GM23338 (cell line): ENCODE data around the gene POM121L2. TPM values are rescaled to one million over a fixed set of nuclear protein-coding genes. Genes with fewer than 3 reads are reported as not detected.

Experiments used
- ATAC-seq: fragments of 200-7000 bp; cut with Tn5 transposase; 3 replicates; pipeline ENCODE4 v1.9.1; 2020
- DNase-seq: peaks from one replicate; pipeline ENCODE4 v3.0.0-alpha.2; 2015; ENCODE audit warnings: low spot score
- H2AFZ ChIP-seq: fragments of 200-600 bp; sonication (generic); 2 replicates; pipeline ENCODE4 v1.8.0; 2016; ENCODE audit warnings: antibody characterized with exemption, mild to moderate bottlenecking, moderate library complexity
- H3F3A ChIP-seq: fragments of 200-600 bp; sonication (generic); replicated peaks from 2 replicates; pipeline ENCODE4 v1.8.0; 2017; ENCODE audit warnings: antibody characterized with exemption, mixed run types, low read depth
- H3K27ac ChIP-seq: fragments of 200-600 bp; sonication (generic); 2 replicates; pipeline ENCODE4 v1.6.1; 2016; ENCODE audit warnings: low read depth
- H3K27me3 ChIP-seq: fragments of 200-600 bp; sonication (generic); 2 replicates; pipeline ENCODE4 v1.8.0; 2016; ENCODE audit warnings: mild to moderate bottlenecking, mixed run types, moderate library complexity; ENCODE audit not compliant: insufficient read depth
- H3K36me3 ChIP-seq: fragments of 200-600 bp; sonication (generic); 2 replicates; pipeline ENCODE4 v1.8.0; 2016; ENCODE audit warnings: mild to moderate bottlenecking; ENCODE audit not compliant: insufficient read depth
- H3K4me1 ChIP-seq: fragments of 200-600 bp; sonication (generic); 2 replicates; pipeline ENCODE4 v1.8.0; 2016; ENCODE audit warnings: mild to moderate bottlenecking, moderate library complexity; ENCODE audit not compliant: insufficient read depth
- H3K4me2 ChIP-seq: fragments of 200-600 bp; sonication (generic); 2 replicates; pipeline ENCODE4 v1.7.1; 2017; ENCODE audit warnings: mixed run types
- H3K4me3 ChIP-seq: fragments of 200-600 bp; sonication (generic); 2 replicates; pipeline ENCODE4 v1.6.1; 2016; ENCODE audit warnings: mixed run types
- H3K79me2 ChIP-seq: fragments of 200-600 bp; sonication (generic); replicated peaks from 2 replicates; pipeline ENCODE4 v1.8.0; 2017; ENCODE audit warnings: mild to moderate bottlenecking; ENCODE audit not compliant: insufficient read depth
- H3K9me2 ChIP-seq: fragments of 200-600 bp; sonication (generic); 2 replicates; pipeline ENCODE4 v1.8.0; 2017; ENCODE audit not compliant: insufficient read depth
- H4K20me1 ChIP-seq: fragments of 200-600 bp; sonication (generic); replicated peaks from 2 replicates; pipeline ENCODE4 v1.8.0; 2017; ENCODE audit warnings: mild to moderate bottlenecking; ENCODE audit not compliant: insufficient read depth
- H3K27ac Mint-ChIP-seq: 2 replicates; pipeline ENCODE4 v1.8.0; 2020; ENCODE audit warnings: inconsistent platforms, mild to moderate bottlenecking, moderate library complexity, mixed read lengths
- H3K27me3 Mint-ChIP-seq: 3 replicates; pipeline ENCODE4 v1.8.0; 2022; ENCODE audit warnings: low read depth, mild to moderate bottlenecking, moderate library complexity, mixed read lengths, inconsistent platforms; ENCODE audit not compliant: insufficient read depth, poor library complexity
- H3K36me3 Mint-ChIP-seq: 3 replicates; pipeline ENCODE4 v1.8.0; 2021; ENCODE audit warnings: low read depth, mild to moderate bottlenecking, inconsistent platforms, moderate library complexity, mixed read lengths
- H3K4me1 Mint-ChIP-seq: 3 replicates; pipeline ENCODE4 v1.8.0; 2020; ENCODE audit warnings: mild to moderate bottlenecking, inconsistent platforms, mixed read lengths
- H3K4me3 Mint-ChIP-seq: 3 replicates; pipeline ENCODE4 v1.8.0; 2021; ENCODE audit warnings: moderate library complexity, mild to moderate bottlenecking, inconsistent platforms, mixed read lengths
- H3K9me3 Mint-ChIP-seq: 3 replicates; pipeline ENCODE4 v1.8.0; 2020; ENCODE audit warnings: moderate library complexity, mild to moderate bottlenecking, inconsistent platforms, mixed read lengths
- CREB1 ChIP-seq: fragments of 250-450 bp; sonication (Bioruptor Pico); IDR thresholded peaks from 2 replicates; pipeline ENCODE4 v1.5.0; 2020; ENCODE audit warnings: low read depth, mild to moderate bottlenecking, moderate library complexity
- EZH2phosphoT487 ChIP-seq: fragments of 200-600 bp; sonication (generic); IDR thresholded peaks from one replicate; pipeline ENCODE4 v1.8.1; 2018; ENCODE audit warnings: antibody characterized with exemption; ENCODE audit not compliant: unreplicated experiment
- NANOG ChIP-seq: IDR thresholded peaks from 2 replicates; pipeline ENCODE4 v1.6.1; 2016; ENCODE audit warnings: antibody characterized with exemption, borderline replicate concordance
- STAT1 ChIP-seq: IDR thresholded peaks from one replicate; pipeline ENCODE4 v1.6.1; 2016; ENCODE audit warnings: antibody characterized with exemption; ENCODE audit not compliant: unreplicated experiment
- ZNF114 ChIP-seq: fragments of 250-450 bp; sonication (Bioruptor Pico); IDR thresholded peaks from 2 replicates; pipeline ENCODE4 v1.5.0; 2020; ENCODE audit warnings: mild to moderate bottlenecking, moderate library complexity
- ZNF462 ChIP-seq: fragments of 250-450 bp; sonication (Bioruptor Pico); IDR thresholded peaks from 2 replicates; pipeline ENCODE4 v1.5.0; 2020; ENCODE audit warnings: mild to moderate bottlenecking, moderate library complexity
- polyA plus RNA-seq: library from polyadenylated mRNA; unstranded; fragments of >200 nt; fragmentation: Nextera tagmentation; extraction: Ambion mirVana; gene quantifications from 2 replicates; pipeline ENCODE4 v1.2.1, GENCODE V29; 2016
- total RNA-seq: library from RNA; depleted of rRNA; stranded (reverse); fragments of >200 nt; shearing (Covaris generic); gene quantifications from 2 replicates; pipeline ENCODE4 v1.2.3, GENCODE V29; 2014
- TF ChIP-seq, protein P1 (sequence below): IDR thresholded peaks from one replicate; pipeline ENCODE4 v1.6.1; 2018; ENCODE audit warnings: antibody characterized with exemption; ENCODE audit not compliant: unreplicated experiment

POM121L2 gene
- total and polyA plus RNA-seq, 2 experiments from 2014 or later: 0.07 to 0.13 TPM

DNA sequence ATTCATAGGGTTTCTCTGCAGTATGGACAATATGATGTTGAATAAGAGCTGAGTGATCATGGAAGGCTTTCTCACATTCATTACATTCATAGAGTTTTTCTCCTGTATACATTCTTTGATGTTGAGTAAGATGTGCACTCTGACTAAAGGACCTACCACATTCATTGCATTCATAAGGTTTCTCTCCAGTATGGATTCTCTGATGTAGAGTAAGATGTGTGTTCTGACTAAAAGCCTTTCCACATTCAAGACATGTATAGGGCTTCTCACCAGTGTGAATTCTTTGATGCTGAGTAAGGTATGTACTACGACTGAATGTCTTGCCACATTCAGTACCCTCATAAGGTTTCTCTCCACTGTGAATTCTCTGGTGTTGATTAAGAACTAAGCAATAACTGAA, 47.2 kb upstream of the POM121L2 start (continued):
- TF ChIP-seq ZNF462 (CRISPR knock-in tag): no peak
- TF ChIP-seq, protein P1, sequence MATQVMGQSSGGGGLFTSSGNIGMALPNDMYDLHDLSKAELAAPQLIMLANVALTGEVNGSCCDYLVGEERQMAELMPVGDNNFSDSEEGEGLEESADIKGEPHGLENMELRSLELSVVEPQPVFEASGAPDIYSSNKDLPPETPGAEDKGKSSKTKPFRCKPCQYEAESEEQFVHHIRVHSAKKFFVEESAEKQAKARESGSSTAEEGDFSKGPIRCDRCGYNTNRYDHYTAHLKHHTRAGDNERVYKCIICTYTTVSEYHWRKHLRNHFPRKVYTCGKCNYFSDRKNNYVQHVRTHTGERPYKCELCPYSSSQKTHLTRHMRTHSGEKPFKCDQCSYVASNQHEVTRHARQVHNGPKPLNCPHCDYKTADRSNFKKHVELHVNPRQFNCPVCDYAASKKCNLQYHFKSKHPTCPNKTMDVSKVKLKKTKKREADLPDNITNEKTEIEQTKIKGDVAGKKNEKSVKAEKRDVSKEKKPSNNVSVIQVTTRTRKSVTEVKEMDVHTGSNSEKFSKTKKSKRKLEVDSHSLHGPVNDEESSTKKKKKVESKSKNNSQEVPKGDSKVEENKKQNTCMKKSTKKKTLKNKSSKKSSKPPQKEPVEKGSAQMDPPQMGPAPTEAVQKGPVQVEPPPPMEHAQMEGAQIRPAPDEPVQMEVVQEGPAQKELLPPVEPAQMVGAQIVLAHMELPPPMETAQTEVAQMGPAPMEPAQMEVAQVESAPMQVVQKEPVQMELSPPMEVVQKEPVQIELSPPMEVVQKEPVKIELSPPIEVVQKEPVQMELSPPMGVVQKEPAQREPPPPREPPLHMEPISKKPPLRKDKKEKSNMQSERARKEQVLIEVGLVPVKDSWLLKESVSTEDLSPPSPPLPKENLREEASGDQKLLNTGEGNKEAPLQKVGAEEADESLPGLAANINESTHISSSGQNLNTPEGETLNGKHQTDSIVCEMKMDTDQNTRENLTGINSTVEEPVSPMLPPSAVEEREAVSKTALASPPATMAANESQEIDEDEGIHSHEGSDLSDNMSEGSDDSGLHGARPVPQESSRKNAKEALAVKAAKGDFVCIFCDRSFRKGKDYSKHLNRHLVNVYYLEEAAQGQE: no peak
- no peak for TF ChIP-seq ZNF114
- TF ChIP-seq NANOG: no peak
- no peak for TF ChIP-seq CREB1 (CRISPR knock-in tag)

GRCh38 chr6:27358786-27359185, 46.7 kb upstream of the POM121L2 start:
- H3K9me2 ChIP-seq: no peaks in the 10 kb centered on the region
- H2AFZ ChIP-seq: no peak overlapping the region
- H3K27me3 ChIP-seq: no peaks in the 10 kb centered on the region
- ATAC-seq: no peak
- Mint-ChIP-seq H3K4me1 (no peaks in the 10 kb centered on the region), H3K36me3 (peaks cover 50% of the 10 kb centered on the region), H3K27ac (no peak overlapping the region), H3K27me3 (no peaks in the 10 kb centered on the region), H3K9me3 (peaks cover 52% of the 10 kb centered on the region), H3K4me3 (no peak overlapping the region)
- no peaks in the 10 kb centered on the region for H3K79me2 ChIP-seq
- H3K4me2 ChIP-seq: no peak overlapping the region
- H3K27ac ChIP-seq: no peak overlapping the region
- H3K36me3 ChIP-seq: peaks cover 25% of the 10 kb centered on the region
- H3K4me3 ChIP-seq: no peak overlapping the region
- no peaks in the 10 kb centered on the region for H4K20me1 ChIP-seq
- H3K4me1 ChIP-seq: no peaks in the 10 kb centered on the region
- no peaks in the 10 kb centered on the region for H3F3A ChIP-seq
- no peak for DNase-seq
- TF ChIP-seq ZNF462 (CRISPR knock-in tag) (no peak), EZH2phosphoT487 (no peak), STAT1 (no peak)
